Neural crest cell (in vitro differentiated cells): ENCODE data around the gene SYCE3. TPM values are rescaled to one million over a fixed set of nuclear protein-coding genes. Genes with fewer than 3 reads are reported as not detected.

Experiments
- DNase-seq: peaks from one replicate; pipeline ENCODE4 v3.0.0; 2021; ENCODE audit warnings: low read depth, mixed read lengths, low spot score
- H3K27ac Mint-ChIP-seq: one replicate; pipeline ENCODE4 v1.8.0; 2021; ENCODE audit warnings: mild to moderate bottlenecking, mixed read lengths; ENCODE audit not compliant: unreplicated experiment
- H3K27me3 Mint-ChIP-seq: 2 replicates; pipeline ENCODE4 v1.8.0; 2021; ENCODE audit warnings: low read depth, mild to moderate bottlenecking, mixed read lengths
- H3K36me3 Mint-ChIP-seq: 2 replicates; pipeline ENCODE4 v1.8.0; 2021; ENCODE audit warnings: low read depth, mild to moderate bottlenecking, mixed read lengths
- H3K4me1 Mint-ChIP-seq: 2 replicates; pipeline ENCODE4 v1.8.0; 2021; ENCODE audit warnings: mixed read lengths
- H3K4me3 Mint-ChIP-seq: one replicate; pipeline ENCODE4 v1.8.0; 2021; ENCODE audit warnings: mild to moderate bottlenecking, mixed read lengths
- H3K9me3 Mint-ChIP-seq: 2 replicates; pipeline ENCODE4 v1.8.0; 2021; ENCODE audit warnings: mixed read lengths
- total RNA-seq: library from RNA; stranded (reverse); gene quantifications from 2 replicates; pipeline ENCODE4 v1.2.1, GENCODE V29; 2021
- TF ChIP-seq, protein P1 (sequence below): fragments of 200-600 bp; sonication (generic); conservative IDR thresholded peaks from 2 replicates; pipeline ENCODE4 v1.5.0; 2021; ENCODE audit warnings: antibody characterized with exemption, mild to moderate bottlenecking

The SYCE3 gene
- total RNA-seq, 1 donor from 2014 or later = not detected

DNA sequence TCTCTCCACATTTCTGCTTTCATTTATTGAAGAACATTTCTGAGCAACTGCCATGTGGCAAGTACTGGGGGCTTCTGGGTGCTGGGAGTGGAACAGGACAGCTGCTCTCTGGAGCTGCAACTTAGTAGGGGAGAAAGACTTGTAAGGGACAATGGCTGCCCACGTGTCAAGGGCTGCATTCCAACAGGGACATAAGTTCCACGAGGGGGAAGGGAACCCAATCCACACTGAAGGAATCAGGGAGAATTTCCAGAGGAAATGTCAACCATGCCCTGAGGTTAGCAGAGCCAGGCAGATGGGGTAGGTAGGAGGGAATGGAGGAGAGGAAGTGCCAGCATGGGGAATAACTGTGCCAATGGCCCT lies 39.6 kb upstream of the SYCE3 start:
- H3K9me3 Mint-ChIP-seq = no peaks in the 10 kb centered on the region
- peak overlapping the region; percentile 90 for H3K4me3 Mint-ChIP-seq
- no peak for DNase-seq
- peaks cover 16% of the 10 kb centered on the region for H3K4me1 Mint-ChIP-seq
- TF ChIP-seq, protein P1, sequence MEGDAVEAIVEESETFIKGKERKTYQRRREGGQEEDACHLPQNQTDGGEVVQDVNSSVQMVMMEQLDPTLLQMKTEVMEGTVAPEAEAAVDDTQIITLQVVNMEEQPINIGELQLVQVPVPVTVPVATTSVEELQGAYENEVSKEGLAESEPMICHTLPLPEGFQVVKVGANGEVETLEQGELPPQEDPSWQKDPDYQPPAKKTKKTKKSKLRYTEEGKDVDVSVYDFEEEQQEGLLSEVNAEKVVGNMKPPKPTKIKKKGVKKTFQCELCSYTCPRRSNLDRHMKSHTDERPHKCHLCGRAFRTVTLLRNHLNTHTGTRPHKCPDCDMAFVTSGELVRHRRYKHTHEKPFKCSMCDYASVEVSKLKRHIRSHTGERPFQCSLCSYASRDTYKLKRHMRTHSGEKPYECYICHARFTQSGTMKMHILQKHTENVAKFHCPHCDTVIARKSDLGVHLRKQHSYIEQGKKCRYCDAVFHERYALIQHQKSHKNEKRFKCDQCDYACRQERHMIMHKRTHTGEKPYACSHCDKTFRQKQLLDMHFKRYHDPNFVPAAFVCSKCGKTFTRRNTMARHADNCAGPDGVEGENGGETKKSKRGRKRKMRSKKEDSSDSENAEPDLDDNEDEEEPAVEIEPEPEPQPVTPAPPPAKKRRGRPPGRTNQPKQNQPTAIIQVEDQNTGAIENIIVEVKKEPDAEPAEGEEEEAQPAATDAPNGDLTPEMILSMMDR = no peak
- no peaks in the 10 kb centered on the region for H3K36me3 Mint-ChIP-seq
- H3K27me3 Mint-ChIP-seq = peaks cover 5% of the 10 kb centered on the region
- H3K27ac Mint-ChIP-seq = no peak overlapping the region

DNA sequence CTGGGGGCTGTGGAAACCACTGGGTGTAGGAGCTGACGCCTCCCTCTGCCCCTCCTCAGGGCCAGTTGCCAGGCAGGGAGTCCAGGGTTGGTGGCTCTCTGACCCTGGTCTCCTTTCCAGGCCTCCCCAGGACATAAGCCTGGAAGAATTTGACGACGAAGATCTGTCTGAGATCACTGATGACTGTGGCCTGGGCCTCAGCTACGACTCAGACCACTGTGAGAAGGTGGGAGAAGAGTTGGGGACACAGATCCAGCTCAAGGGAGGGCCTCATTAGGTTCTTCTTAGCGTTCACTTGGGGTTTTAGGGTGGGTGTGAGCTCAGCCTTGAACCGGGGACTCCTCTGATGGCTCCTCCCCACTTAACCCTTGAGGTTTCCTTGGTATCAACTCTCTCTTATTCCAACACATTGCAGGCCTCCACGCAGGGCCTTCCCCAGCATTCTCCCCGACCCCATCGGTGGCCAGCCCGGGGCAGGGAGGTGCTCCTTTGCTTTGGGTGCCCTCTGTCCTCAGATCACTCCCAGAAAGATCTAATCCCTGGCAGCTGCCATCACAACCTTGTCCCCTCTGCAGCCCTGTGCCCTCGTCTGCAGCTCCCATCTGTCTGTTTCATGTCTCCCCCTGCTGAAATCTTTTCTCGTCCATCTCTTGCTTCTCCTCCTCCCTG lies 39.1 kb upstream of the SYCE3 start:
- Mint-ChIP-seq H3K27ac (peak overlapping the region; percentile 45), H3K27me3 (peaks cover 5% of the 10 kb centered on the region), H3K9me3 (no peaks in the 10 kb centered on the region), H3K4me3 (peak overlapping the region; percentile 90), H3K4me1 (peaks cover 16% of the 10 kb centered on the region), H3K36me3 (peaks cover 2% of the 10 kb centered on the region)
- no peak for DNase-seq
- TF ChIP-seq, protein P1 = no peak

DNA sequence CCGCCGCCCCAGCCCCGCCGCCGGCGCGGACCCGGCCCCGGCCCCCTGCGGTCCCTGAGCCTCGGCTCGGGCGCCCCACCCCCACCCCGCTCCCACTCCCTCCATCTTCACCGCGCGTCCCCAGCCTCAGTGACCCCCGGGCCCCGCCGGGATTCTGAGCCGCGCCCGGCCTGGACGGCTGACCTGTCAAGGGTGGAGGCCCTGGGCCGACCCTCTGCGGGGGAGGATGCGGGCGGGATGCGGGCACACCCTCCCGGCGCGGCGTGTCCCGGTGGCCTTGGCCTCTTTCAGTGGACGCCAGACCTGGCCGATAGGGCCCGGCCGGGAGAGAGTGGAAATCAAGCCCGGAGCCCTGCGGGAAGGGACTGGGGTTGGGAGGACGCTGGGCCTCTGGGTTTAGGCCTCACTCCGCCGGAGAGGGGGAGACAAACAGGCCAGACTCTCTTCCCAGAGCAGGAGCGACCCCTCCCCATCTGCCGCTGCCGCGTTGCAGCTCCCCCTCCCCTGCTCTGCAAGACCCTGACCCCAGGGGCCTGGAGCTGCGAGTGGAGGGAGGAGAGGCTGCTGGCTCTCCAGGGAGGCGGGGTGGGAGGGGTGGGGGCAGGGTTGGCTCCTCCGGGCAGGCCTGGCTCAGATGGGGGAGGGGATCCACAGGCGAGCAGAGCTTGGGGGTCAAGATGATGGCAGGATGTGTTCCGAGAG lies 38.4 kb upstream of the SYCE3 start:
- H3K4me3 Mint-ChIP-seq = peak overlapping the region; percentile 90
- H3K9me3 Mint-ChIP-seq = no peaks in the 10 kb centered on the region
- H3K36me3 Mint-ChIP-seq = peaks cover 8% of the 10 kb centered on the region
- TF ChIP-seq, protein P1 = no peak
- peaks cover 16% of the 10 kb centered on the region for H3K4me1 Mint-ChIP-seq
- H3K27me3 Mint-ChIP-seq = peaks cover 5% of the 10 kb centered on the region
- H3K27ac Mint-ChIP-seq = peak overlapping the region; percentile 45
- DNase-seq = peak; percentile 37

DNA sequence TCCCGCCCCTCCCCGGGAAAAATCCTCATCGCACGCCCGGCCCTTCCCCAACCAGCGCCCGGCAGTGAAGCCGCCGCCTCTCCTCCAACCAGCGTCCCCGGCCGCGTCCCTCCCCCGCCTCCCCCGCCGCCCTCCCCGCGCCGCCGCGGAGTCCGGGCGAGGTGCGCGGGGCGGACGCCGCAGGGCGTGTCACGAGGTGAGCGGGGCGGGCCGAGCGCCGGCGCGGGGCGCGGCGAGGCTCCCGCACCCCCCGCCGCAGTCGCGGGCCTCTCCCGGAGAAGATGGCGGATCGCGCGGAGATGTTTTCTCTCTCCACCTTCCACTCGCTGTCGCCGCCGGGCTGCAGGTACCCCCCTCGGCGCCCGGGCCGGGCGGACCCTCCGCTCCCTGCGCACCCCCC lies 37.8 kb upstream of the SYCE3 start, which contains the start of gene MAPK8IP2:
Gene MAPK8IP2 (plus strand): TSS at position 256 of the 400 bp plus-strand sequence. CDS start 26 bp downstream, at position 282.
- peak within 1 kb of the TSS; percentile 90 for H3K4me3 Mint-ChIP-seq
- TF ChIP-seq, protein P1 = no peak
- H3K27ac Mint-ChIP-seq = peak within 1 kb of the TSS; percentile 45
- no peaks in the 10 kb centered on the region for H3K9me3 Mint-ChIP-seq
- no peak for DNase-seq
- H3K27me3 Mint-ChIP-seq = peaks cover 5% of the 10 kb centered on the region
- peaks cover 16% of the 10 kb centered on the region for H3K4me1 Mint-ChIP-seq
- peaks cover 8% of the 10 kb centered on the region for H3K36me3 Mint-ChIP-seq

- Mint-ChIP-seq H3K4me1 (peaks cover 16% of the 10 kb centered on the region), H3K9me3 (no peaks in the 10 kb centered on the region), H3K4me3 (peak overlapping the region; percentile 85), H3K27me3 (peaks cover 5% of the 10 kb centered on the region), H3K36me3 (peaks cover 8% of the 10 kb centered on the region), H3K27ac (no peak overlapping the region)
- TF ChIP-seq, protein P1 = no peak
- DNase-seq = peak; percentile 76
These were observed 37.2 kb upstream of the SYCE3 start for GRCh38 chr22:50599816-50600455.
